ENCODE data around the gene HMOX1. TPM values are rescaled to one million over a fixed set of nuclear protein-coding genes. Genes with fewer than 3 reads are reported as not detected.

HMOX1 gene
- total RNA-seq, 4 donors from 2014 or later: 0.51 to 13.8 (median 8.5) TPM

DNA sequence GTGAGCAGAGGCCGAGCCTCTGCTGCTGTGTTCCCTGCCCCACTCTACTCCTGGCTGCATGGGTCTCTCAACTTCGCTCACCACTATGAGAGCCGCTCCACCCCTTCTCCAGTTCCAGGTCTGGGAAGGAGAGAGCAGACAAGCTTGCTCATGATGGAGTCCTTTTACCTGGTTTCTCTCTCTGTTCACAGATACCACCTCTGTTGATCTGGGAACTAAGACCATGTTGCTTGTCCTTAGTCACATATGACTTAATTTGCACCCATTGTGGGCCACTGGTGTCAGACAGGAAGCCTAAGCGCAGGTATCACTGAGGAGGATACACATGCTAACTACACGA is 45.9 kb downstream of the HMOX1 start:
- H3K27ac ChIP-seq: no peak overlapping the region
- DNase-seq: no peak
- intact Hi-C loops (cut with DNase I; ENCODE audit: low total_unique reads): no loop called here

DNA sequence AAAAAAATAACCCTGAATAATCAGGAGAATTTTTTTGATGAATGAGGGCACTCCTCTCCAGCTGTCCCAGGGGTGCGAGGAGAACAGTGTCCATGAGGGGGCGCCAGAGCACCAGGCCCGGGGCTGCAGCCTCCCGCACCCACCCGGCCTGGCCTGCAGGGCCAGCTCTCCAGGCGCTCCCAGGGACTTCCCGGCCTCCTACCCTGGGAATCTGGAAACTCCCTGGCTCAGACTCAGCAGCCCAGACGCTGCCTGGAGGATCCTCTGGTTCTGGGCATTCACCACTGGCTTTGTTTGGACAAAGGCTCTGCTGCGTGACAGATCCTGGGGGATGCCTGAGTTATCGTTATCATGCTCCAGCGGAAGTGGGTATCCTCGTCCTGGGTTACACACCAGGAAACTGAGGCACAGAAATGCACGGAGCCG is 50.0 kb downstream of the HMOX1 start:
- Histone ChIP-seq H3K4me1 (peaks cover 0 to 3% of the 10 kb centered on the region in 2 donors), H3K4me3 (no peak overlapping the region), H3K36me3 (no peaks in the 10 kb centered on the region), H3K27ac (peak overlapping the region; percentile 56 to 68), H3K27me3 (no peaks in the 10 kb centered on the region), H3K9me3 (peaks cover 0 to 5% of the 10 kb centered on the region in 2 donors)
- DNase-seq: peak; percentile 90 to 93
- TF ChIP-seq POLR2A (IDR thresholded peaks at IDR 0.05): peak in 1 of 2 donors; percentile 34
- TF ChIP-seq, protein P1, sequence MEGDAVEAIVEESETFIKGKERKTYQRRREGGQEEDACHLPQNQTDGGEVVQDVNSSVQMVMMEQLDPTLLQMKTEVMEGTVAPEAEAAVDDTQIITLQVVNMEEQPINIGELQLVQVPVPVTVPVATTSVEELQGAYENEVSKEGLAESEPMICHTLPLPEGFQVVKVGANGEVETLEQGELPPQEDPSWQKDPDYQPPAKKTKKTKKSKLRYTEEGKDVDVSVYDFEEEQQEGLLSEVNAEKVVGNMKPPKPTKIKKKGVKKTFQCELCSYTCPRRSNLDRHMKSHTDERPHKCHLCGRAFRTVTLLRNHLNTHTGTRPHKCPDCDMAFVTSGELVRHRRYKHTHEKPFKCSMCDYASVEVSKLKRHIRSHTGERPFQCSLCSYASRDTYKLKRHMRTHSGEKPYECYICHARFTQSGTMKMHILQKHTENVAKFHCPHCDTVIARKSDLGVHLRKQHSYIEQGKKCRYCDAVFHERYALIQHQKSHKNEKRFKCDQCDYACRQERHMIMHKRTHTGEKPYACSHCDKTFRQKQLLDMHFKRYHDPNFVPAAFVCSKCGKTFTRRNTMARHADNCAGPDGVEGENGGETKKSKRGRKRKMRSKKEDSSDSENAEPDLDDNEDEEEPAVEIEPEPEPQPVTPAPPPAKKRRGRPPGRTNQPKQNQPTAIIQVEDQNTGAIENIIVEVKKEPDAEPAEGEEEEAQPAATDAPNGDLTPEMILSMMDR (IDR thresholded peaks at IDR 0.05): peak; percentile 97 to 100 (median 99)
- intact Hi-C loops (cut with DNase I; ENCODE audit: low total_unique reads): loop anchor here (5.0 kb wide), 1 partner anchor 151 kb away; no protein-coding TSS in a partner anchor

More for the DNA sequence above, 45.9 kb downstream of the HMOX1 start:
- Histone ChIP-seq H3K27me3 (no peaks in the 10 kb centered on the region), H3K4me1 (peaks cover 0 to 3% of the 10 kb centered on the region in 2 donors), H3K36me3 (no peaks in the 10 kb centered on the region), H3K9me3 (no peaks in the 10 kb centered on the region), H3K4me3 (no peak overlapping the region)
- TF ChIP-seq, protein P1 (IDR thresholded peaks at IDR 0.05): no peak
- no peak for TF ChIP-seq POLR2A (IDR thresholded peaks at IDR 0.05)

- intact Hi-C loops (cut with DNase I; ENCODE audit: low total_unique reads): loop anchor here (5.0 kb wide), 1 partner anchor 151 kb away; no protein-coding TSS in a partner anchor
- Histone ChIP-seq H3K27ac (peak overlapping the region; percentile 56 to 68), H3K27me3 (no peaks in the 10 kb centered on the region), H3K9me3 (peaks cover 0 to 5% of the 10 kb centered on the region in 2 donors), H3K4me1 (peaks cover 0 to 3% of the 10 kb centered on the region in 2 donors), H3K36me3 (no peaks in the 10 kb centered on the region), H3K4me3 (no peak overlapping the region)
- no peak for DNase-seq
- TF ChIP-seq POLR2A (IDR thresholded peaks at IDR 0.05): no peak
- TF ChIP-seq, protein P1 (IDR thresholded peaks at IDR 0.05): no peak
Measured at GRCh38 chr22:35431483-35432227, 50.8 kb downstream of the HMOX1 start.

DNA sequence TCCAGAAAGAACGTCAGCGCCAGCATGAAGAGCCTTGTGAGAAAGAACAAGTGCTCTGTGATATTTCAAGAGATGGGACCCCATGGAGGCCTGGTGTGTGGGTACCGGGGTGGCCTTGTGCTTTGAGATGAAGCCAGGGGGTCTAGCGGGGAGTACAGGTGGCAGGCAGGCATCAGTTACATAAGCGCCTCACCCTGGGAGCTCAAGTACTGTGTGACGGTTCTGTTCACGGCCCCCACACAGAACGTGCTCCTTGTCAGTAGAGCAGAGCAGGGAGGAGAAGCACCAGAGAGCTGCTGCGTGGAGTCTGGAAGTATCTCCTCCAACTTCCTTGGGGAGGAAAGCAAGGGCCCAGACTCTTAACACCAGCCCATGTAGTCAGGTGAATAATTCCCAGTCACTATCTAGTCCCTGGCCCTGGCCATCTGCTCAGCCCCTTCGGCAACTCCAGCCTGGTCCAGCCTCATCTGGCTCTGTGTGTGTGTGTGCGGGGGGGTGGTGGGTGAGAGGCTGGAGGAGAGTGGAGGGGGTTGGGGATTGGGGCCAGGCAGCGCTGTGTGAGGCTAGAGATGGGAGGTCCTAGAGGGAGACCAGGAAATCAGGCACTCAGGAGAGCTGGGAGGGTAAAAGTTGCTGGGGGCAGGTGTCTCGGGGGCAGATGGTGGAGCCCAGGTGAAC is 51.5 kb downstream of the HMOX1 start:
- Histone ChIP-seq H3K27me3 (no peaks in the 10 kb centered on the region), H3K36me3 (no peaks in the 10 kb centered on the region), H3K4me1 (peaks cover 0 to 3% of the 10 kb centered on the region in 2 donors), H3K27ac (no peak overlapping the region), H3K4me3 (no peak overlapping the region), H3K9me3 (peaks cover 0 to 5% of the 10 kb centered on the region in 2 donors)
- intact Hi-C loops (cut with DNase I; ENCODE audit: low total_unique reads): loop anchor here (5.0 kb wide), 1 partner anchor 150 kb away; no protein-coding TSS in a partner anchor
- no peak for TF ChIP-seq POLR2A (IDR thresholded peaks at IDR 0.05)
- TF ChIP-seq, protein P1 (IDR thresholded peaks at IDR 0.05): no peak
- no peak for DNase-seq

Data from uterus (tissue), 4 donors.